ENCODE data around the gene DENND6A.

GRCh38 chr3:57691411-57692132 lies 1.3 kb downstream of the DENND6A start:
- TF ChIP-seq CTCF (IDR thresholded peaks at IDR 0.05): no peak
- TF ChIP-seq POLR2AphosphoS5 (IDR thresholded peaks at IDR 0.05): no peak

All from upper lobe of left lung (tissue), 4 donors.